ENCODE results near the gene PAPLN. TPM values are rescaled to one million over a fixed set of nuclear protein-coding genes. Genes with fewer than 3 reads are reported as not detected.

Gene PAPLN
- total and polyA plus RNA-seq, 2 of the 8 experiments (the other 6 are each of a cell fraction or from before 2014, with no cell fraction given): 14.8 to 25.6 TPM

DNA sequence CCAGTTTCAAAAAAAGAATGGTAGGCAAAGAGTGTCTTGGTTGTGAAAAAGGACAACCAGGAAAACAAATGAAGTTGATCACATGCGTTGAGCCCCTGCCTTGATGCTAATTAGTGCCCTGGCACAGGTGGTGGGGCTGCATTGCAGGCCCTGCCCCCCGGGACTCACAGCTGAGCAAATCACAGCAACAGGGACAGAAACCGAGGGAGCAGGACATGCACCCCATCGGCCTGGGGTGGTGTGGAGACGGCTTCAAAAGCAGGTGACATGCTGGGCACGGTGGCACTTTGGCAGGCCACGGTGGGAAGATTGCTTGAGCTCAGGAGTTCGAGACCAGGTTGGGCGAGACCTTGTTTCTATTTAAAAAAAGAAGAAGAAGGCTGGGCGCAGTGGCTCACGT is 1.1 kb upstream of the PAPLN start (continued):
- TF ChIP-seq TCF12 (IDR thresholded peaks at IDR 0.05; ENCODE audit: low read depth, low read length) (peak; percentile 90; the same call in 1 of the 2 replicates), JUND (IDR thresholded peaks at IDR 0.05; ENCODE audit: low read length) (no peak), CEBPB (IDR thresholded peaks at IDR 0.05; ENCODE audit: low read depth, low read length) (no peak), EGR1 (IDR thresholded peaks at IDR 0.05; ENCODE audit: borderline replicate concordance, low read depth, low read length) (no peak), SIX5 (IDR thresholded peaks at IDR 0.05; ENCODE audit: low read depth, low read length) (no peak), CTBP2 (IDR thresholded peaks at IDR 0.05; ENCODE audit: borderline replicate concordance, insufficient read depth, insufficient read length, low read length) (no peak), KDM4A (IDR thresholded peaks at IDR 0.05; ENCODE audit: low read depth, low read length, severe bottlenecking) (no peak), GTF2F1 (IDR thresholded peaks at IDR 0.05; ENCODE audit: borderline replicate concordance, low read depth, low read length) (no peak), HDAC6 (IDR thresholded peaks at IDR 0.05; ENCODE audit: low read depth, low read length) (no peak), KDM5A (IDR thresholded peaks at IDR 0.05; ENCODE audit: low read length) (no peak), SAP30 (IDR thresholded peaks at IDR 0.05; ENCODE audit: insufficient read depth, insufficient replicate concordance, low read length) (peak; percentile 61), SIRT6 (IDR thresholded peaks at IDR 0.05; ENCODE audit: low read length) (no peak), EP300 (IDR thresholded peaks at IDR 0.05; ENCODE audit: borderline replicate concordance in 1 of 2, low read depth in 2 of 2, low read length in 2 of 2) (no peak), BACH1 (IDR thresholded peaks at IDR 0.05; ENCODE audit: low read length) (no peak), BRCA1 (IDR thresholded peaks at IDR 0.05; ENCODE audit: low read depth, low read length) (no peak), EZH2 (IDR thresholded peaks at IDR 0.05; ENCODE audit: low read depth, low read length, severe bottlenecking) (no peak), SUZ12 (IDR thresholded peaks at IDR 0.05; ENCODE audit: low read length) (peak; percentile 8; the same call in 1 of the 2 replicates)
- TF ChIP-seq, protein P1, sequence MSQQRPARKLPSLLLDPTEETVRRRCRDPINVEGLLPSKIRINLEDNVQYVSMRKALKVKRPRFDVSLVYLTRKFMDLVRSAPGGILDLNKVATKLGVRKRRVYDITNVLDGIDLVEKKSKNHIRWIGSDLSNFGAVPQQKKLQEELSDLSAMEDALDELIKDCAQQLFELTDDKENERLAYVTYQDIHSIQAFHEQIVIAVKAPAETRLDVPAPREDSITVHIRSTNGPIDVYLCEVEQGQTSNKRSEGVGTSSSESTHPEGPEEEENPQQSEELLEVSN (IDR thresholded peaks at IDR 0.05): peak; percentile 62
- TF ChIP-seq, protein P2, sequence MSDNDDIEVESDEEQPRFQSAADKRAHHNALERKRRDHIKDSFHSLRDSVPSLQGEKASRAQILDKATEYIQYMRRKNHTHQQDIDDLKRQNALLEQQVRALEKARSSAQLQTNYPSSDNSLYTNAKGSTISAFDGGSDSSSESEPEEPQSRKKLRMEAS (IDR thresholded peaks at IDR 0.05): peak; percentile 61

Measured in H1 (cell line).